Prostate gland (tissue), 2 donors: ENCODE measurements around the gene HMGB4. TPM values are rescaled to one million over a fixed set of nuclear protein-coding genes. Genes with fewer than 3 reads are reported as not detected.

Source experiments
- DNase-seq: peaks from one replicate; pipeline ENCODE4 v3.0.0-alpha.2; 2019; ENCODE audit warnings: low spot score
- H3K27ac ChIP-seq, 2 donors: fragments of 200-600 bp; sonication (generic); 2 replicates each; pipeline ENCODE4 v1.5.1; 2017 to 2019
- H3K27me3 ChIP-seq: fragments of 200-600 bp; sonication (generic); replicated peaks from 2 replicates; pipeline ENCODE4 v1.5.1; 2019; ENCODE audit not compliant: insufficient read depth
- H3K36me3 ChIP-seq, 2 donors: fragments of 200-600 bp; sonication (generic); 1 replicate in 1 of 2; 2 replicates in 1 of 2; pipeline versions ENCODE4 v1.5.1 to v1.8.1; 2017 to 2019
- H3K4me1 ChIP-seq: fragments of 200-600 bp; sonication (generic); replicated peaks from 2 replicates; pipeline ENCODE4 v1.5.1; 2019
- H3K4me3 ChIP-seq, 2 donors: fragments of 200-600 bp; sonication (generic); 2 replicates each; pipeline ENCODE4 v1.5.1; 2017 to 2019
- H3K9me3 ChIP-seq: fragments of 200-600 bp; sonication (generic); 2 replicates; pipeline ENCODE4 v1.5.1; 2017
- POLR2A ChIP-seq: fragments of 450-650 bp; IDR thresholded peaks from one replicate; pipeline ENCODE4 v1.6.1; 2016; ENCODE audit warnings: antibody characterized with exemption, mild to moderate bottlenecking
- POLR2AphosphoS5 ChIP-seq: sonication (generic); formaldehyde crosslinking; IDR thresholded peaks from one replicate; pipeline ENCODE4 v1.6.1; 2017; ENCODE audit warnings: antibody characterized with exemption
- WGBS: methylation state at CpG from one replicate; pipeline ENCODE4 v1.1.5; 2018; 5-methylcytosine and 5-hydroxymethylcytosine counted together
- intact Hi-C: fragments of 100-400 bp; cut with DNase I; formaldehyde crosslinking; loops from one replicate; pipeline ENCODE4 v1.14.2; 2022
- total RNA-seq, 2 donors: library from RNA; depleted of rRNA; stranded (reverse); fragments of >200 nt; gene quantifications; one replicate each; pipeline ENCODE4 v1.1.0, GENCODE V29; 2016
- TF ChIP-seq, protein P1 (sequence below), 4 experiments: fragments of 200-600 bp in 2 of 4; fragments of 450-650 bp in 2 of 4; sonication (generic) in 2 of 4; IDR thresholded peaks; 1 replicate in 3 of 4; 2 replicates in 1 of 4; pipeline ENCODE4 v1.5.1; 2016 to 2019; ENCODE audit warnings: antibody characterized with exemption in 4 of 4, mild to moderate bottlenecking in 2 of 4, moderate library complexity in 2 of 4

The HMGB4 gene
- total RNA-seq, 2 donors from 2014 or later: 25.1 TPM; not detected in 1

DNA sequence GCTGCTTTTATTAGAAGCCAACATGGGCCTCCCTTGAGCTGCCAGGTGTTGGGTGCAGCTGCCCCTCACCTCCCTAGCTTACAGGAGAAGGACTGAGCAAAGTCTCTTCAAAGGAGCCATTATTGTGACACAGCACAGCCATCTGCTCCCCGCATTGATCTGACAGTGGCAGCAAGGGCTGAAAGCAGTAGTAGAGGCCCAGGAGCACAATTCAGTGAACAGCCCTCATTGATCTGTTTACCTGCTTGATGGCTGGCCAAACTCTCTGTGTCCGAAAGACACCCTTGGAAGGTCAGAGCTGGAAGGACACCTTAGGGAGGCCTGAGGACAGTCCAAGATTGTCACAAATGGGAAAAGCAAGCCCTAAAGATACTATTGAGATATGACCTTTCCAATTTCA, 14.5 kb downstream of the HMGB4 start:
- Histone ChIP-seq H3K36me3 (no peaks in the 10 kb centered on the region), H3K27ac (no peak overlapping the region), H3K4me3 (no peak overlapping the region), H3K4me1 (no peaks in the 10 kb centered on the region), H3K9me3 (no peaks in the 10 kb centered on the region), H3K27me3 (no peaks in the 10 kb centered on the region)
- intact Hi-C loops: no loop called here
- TF ChIP-seq, protein P1, sequence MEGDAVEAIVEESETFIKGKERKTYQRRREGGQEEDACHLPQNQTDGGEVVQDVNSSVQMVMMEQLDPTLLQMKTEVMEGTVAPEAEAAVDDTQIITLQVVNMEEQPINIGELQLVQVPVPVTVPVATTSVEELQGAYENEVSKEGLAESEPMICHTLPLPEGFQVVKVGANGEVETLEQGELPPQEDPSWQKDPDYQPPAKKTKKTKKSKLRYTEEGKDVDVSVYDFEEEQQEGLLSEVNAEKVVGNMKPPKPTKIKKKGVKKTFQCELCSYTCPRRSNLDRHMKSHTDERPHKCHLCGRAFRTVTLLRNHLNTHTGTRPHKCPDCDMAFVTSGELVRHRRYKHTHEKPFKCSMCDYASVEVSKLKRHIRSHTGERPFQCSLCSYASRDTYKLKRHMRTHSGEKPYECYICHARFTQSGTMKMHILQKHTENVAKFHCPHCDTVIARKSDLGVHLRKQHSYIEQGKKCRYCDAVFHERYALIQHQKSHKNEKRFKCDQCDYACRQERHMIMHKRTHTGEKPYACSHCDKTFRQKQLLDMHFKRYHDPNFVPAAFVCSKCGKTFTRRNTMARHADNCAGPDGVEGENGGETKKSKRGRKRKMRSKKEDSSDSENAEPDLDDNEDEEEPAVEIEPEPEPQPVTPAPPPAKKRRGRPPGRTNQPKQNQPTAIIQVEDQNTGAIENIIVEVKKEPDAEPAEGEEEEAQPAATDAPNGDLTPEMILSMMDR (IDR thresholded peaks at IDR 0.05): no peak
- no peak for TF ChIP-seq POLR2A
- no peak for TF ChIP-seq POLR2AphosphoS5
- 74% methylated on average over 2 of the region's 2 CpGs for WGBS
- no peak for DNase-seq

- no peak for DNase-seq
- Histone ChIP-seq H3K27me3 (no peaks in the 10 kb centered on the region), H3K36me3 (no peaks in the 10 kb centered on the region), H3K27ac (no peak overlapping the region), H3K9me3 (no peaks in the 10 kb centered on the region), H3K4me1 (no peaks in the 10 kb centered on the region), H3K4me3 (no peak overlapping the region)
- intact Hi-C loops: no loop called here
- WGBS: 22% methylated on average over 2 of the region's 2 CpGs
- TF ChIP-seq POLR2AphosphoS5 (no peak), POLR2A (no peak)
- TF ChIP-seq, protein P1 (IDR thresholded peaks at IDR 0.05): no peak
These were observed 16.4 kb downstream of the HMGB4 start for GRCh38 chr1:33880305-33880704.

- Histone ChIP-seq H3K4me1 (no peaks in the 10 kb centered on the region), H3K27me3 (no peaks in the 10 kb centered on the region), H3K4me3 (no peak overlapping the region), H3K36me3 (no peaks in the 10 kb centered on the region), H3K27ac (no peak overlapping the region), H3K9me3 (no peaks in the 10 kb centered on the region)
- intact Hi-C loops: no loop called here
- 27% methylated on average over 5 of the region's 5 CpGs for WGBS
- DNase-seq: no peak
- TF ChIP-seq POLR2AphosphoS5: no peak
- TF ChIP-seq, protein P1 (IDR thresholded peaks at IDR 0.05): no peak
- no peak for TF ChIP-seq POLR2A
These were observed 22.6 kb downstream of the HMGB4 start for GRCh38 chr1:33886496-33886895.

DNA sequence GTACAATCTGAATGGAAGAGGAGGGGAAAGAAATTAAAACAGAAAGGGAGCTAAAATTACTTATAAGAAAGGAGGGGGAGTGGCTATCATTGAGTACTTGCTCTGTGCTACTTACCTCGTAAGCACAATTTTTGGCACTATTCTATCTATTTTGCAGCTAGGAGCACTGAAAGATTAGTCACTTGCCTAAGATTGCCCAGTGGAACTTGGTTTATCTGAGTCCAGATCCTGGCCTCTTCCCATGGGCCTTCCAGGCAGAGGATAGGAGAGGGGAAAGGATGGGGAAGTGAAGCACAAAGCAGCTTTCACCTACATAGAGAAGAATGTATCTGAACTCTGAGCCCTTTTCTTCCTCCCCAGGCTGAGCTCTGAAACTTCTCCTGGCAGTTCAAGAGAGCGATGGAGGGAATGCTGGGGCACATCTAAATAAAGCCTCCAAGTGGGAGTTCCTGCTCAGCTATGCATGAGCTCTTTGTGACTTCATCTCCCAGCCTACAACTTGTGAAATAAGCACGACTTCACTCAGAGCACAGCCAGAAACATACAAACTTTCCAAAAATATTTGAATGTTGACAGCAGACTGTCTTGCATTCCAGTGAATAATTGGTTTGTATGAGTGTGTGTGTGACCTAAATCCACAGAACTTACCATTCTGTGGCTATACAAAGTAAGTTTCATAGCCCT, 29.4 kb downstream of the HMGB4 start:
- no peaks in the 10 kb centered on the region for H3K4me1 ChIP-seq
- TF ChIP-seq, protein P1 (IDR thresholded peaks at IDR 0.05): no peak
- TF ChIP-seq POLR2AphosphoS5 (no peak), POLR2A (no peak)
- H3K9me3 ChIP-seq: no peaks in the 10 kb centered on the region
- intact Hi-C loops: no loop called here
- no peak for DNase-seq
- no peaks in the 10 kb centered on the region for H3K36me3 ChIP-seq
- H3K4me3 ChIP-seq: no peak overlapping the region
- H3K27me3 ChIP-seq: no peaks in the 10 kb centered on the region
- WGBS: 61% methylated on average over 3 of the region's 3 CpGs
- H3K27ac ChIP-seq: no peak overlapping the region

- intact Hi-C loops: no loop called here
- H3K9me3 ChIP-seq: no peaks in the 10 kb centered on the region
- no peaks in the 10 kb centered on the region for H3K4me1 ChIP-seq
- no peaks in the 10 kb centered on the region for H3K36me3 ChIP-seq
- no peak overlapping the region for H3K4me3 ChIP-seq
- no peaks in the 10 kb centered on the region for H3K27me3 ChIP-seq
- H3K27ac ChIP-seq: no peak overlapping the region
- TF ChIP-seq POLR2AphosphoS5 (no peak), POLR2A (no peak)
- TF ChIP-seq, protein P1 (IDR thresholded peaks at IDR 0.05): no peak
- DNase-seq: no peak
- 78% methylated on average over 8 of the region's 8 CpGs for WGBS
These were observed 31.5 kb downstream of the HMGB4 start for GRCh38 chr1:33895396-33895795.
